A549 (cell line): ENCODE data around the gene ARHGDIG.

ENCODE experiments used
- CBX2 ChIP-seq: fragments of 200-600 bp; sonication (generic); IDR thresholded peaks from 2 replicates; pipeline ENCODE4 v1.6.1; 2016; ENCODE audit warnings: low read depth, mild to moderate bottlenecking, borderline replicate concordance
- GATA3 ChIP-seq: IDR thresholded peaks from 2 replicates; pipeline ENCODE4 v1.6.1; 2012; ENCODE audit warnings: borderline replicate concordance
- JUN ChIP-seq, 2 experiments: fragments of >200 bp; sonication (Bioruptor Twin); formaldehyde crosslinking; IDR thresholded peaks; 2 replicates in 1 of 2; 3 replicates in 1 of 2; pipeline ENCODE4 v1.6.1; 2016 to 2017
- MAFK ChIP-seq: fragments of 450-650 bp; IDR thresholded peaks from 2 replicates; pipeline ENCODE4 v1.6.1; 2014; ENCODE audit not compliant: partially characterized antibody
- POLR2A ChIP-seq: IDR thresholded peaks from 2 replicates; pipeline ENCODE4 v1.6.1; 2012; ENCODE audit warnings: mild to moderate bottlenecking, low read length
- TP53 ChIP-seq: fragments of 250-450 bp; sonication (Bioruptor Pico); IDR thresholded peaks from 2 replicates; pipeline ENCODE4 v1.5.0; 2021; ENCODE audit warnings: mild to moderate bottlenecking, moderate library complexity
- TF ChIP-seq, protein P1 (sequence below): IDR thresholded peaks from 2 replicates; pipeline ENCODE4 v1.6.1; 2012

DNA sequence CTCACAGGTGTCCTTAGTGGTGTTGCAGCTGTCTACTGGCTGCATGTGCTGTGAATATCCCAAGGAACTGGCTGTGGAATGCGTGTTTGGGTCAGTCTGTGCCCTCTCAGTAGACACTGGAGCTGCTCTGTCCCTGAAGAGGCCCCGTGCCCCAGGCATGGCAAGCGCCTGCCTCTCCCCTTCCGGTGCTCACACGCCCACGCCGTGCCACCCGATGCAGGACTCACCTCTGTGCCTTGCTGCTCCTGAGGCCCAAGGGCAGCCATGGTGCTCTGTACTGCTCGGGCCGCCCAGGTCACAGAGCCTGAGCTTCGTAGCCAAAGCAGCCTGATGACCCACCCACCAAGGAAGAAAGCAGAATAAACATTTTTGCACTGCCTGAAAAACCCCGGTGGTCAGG, 14.7 kb upstream of the ARHGDIG start:
- TF ChIP-seq CBX2: no peak
- TF ChIP-seq MAFK: no peak
- TF ChIP-seq TP53 (CRISPR knock-in tag): no peak
- TF ChIP-seq GATA3: no peak
- TF ChIP-seq, protein P1, sequence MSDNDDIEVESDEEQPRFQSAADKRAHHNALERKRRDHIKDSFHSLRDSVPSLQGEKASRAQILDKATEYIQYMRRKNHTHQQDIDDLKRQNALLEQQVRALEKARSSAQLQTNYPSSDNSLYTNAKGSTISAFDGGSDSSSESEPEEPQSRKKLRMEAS: no peak
- TF ChIP-seq JUN (IDR thresholded peaks at IDR 0.05): no peak
- no peak for TF ChIP-seq POLR2A
